LNCAP (cell line): Measurements from ENCODE around the gene UNG.

Experiments used
- TF ChIP-seq, protein P1 (sequence below): fragments of 450-650 bp; IDR thresholded peaks from 2 replicates; pipeline ENCODE4 v1.5.1; 2017; ENCODE audit warnings: mild to moderate bottlenecking

The UNG gene

DNA sequence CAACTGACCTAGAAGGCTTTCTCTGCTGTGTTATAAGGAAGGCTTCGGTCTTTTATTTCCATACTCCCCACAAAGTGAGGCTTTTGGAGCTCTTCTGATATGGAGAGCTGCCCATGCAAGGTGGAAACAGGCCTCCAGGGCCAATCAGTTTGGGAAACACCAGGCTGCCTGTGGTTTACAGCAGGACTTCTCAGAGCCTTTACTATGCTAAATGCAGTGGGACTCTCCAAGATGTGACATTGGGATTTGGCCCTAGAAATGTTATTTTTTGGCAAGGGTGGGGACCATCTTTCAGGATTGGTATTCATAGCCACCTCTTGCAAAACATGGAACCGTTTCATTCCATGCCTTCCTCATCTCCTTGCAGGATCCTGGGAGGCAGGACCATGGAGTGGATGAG lies 22.7 kb downstream of the UNG start:
- TF ChIP-seq, protein P1, sequence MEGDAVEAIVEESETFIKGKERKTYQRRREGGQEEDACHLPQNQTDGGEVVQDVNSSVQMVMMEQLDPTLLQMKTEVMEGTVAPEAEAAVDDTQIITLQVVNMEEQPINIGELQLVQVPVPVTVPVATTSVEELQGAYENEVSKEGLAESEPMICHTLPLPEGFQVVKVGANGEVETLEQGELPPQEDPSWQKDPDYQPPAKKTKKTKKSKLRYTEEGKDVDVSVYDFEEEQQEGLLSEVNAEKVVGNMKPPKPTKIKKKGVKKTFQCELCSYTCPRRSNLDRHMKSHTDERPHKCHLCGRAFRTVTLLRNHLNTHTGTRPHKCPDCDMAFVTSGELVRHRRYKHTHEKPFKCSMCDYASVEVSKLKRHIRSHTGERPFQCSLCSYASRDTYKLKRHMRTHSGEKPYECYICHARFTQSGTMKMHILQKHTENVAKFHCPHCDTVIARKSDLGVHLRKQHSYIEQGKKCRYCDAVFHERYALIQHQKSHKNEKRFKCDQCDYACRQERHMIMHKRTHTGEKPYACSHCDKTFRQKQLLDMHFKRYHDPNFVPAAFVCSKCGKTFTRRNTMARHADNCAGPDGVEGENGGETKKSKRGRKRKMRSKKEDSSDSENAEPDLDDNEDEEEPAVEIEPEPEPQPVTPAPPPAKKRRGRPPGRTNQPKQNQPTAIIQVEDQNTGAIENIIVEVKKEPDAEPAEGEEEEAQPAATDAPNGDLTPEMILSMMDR: no peak

GRCh38 chr12:109120557-109120956 lies 23.2 kb downstream of the UNG start:
- TF ChIP-seq, protein P1: no peak

DNA sequence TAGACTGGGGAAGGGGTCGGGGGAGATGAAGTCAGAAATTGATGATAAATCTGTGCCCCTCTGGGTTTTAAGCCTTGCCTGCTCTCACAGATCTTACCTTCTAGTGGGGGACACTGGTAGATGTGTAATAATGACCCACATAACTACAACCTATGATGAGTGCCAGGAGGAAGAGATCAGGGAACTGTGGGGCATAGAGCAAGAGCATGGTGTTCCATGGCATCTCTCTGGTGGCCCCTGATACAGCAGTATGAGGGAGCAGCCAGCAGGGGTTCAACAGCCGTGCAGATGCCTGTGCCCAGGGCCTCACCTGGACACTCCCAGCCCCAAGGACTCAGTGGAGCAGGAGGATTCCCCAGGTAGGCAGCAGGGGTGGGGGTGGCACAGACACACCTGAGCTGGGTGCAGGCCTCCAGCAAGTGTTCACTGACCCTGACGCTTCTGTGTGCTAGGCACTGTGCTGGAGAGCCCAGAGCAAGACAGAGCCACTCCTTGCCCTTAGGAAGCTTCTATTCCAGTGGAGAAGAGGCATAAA lies 24.0 kb downstream of the UNG start:
- TF ChIP-seq, protein P1: no peak

GRCh38 chr12:109124878-109125648 lies 27.7 kb downstream of the UNG start:
- TF ChIP-seq, protein P1: no peak

- TF ChIP-seq, protein P1: no peak
Observed at GRCh38 chr12:109125791-109126190, 28.4 kb downstream of the UNG start.

- TF ChIP-seq, protein P1: no peak
Observed at GRCh38 chr12:109126784-109127183, 29.4 kb downstream of the UNG start.

- TF ChIP-seq, protein P1: no peak
Observed at GRCh38 chr12:109127533-109128242, 30.3 kb downstream of the UNG start.
